Neural cell (in vitro differentiated cells): Measurements from ENCODE around the gene EFCAB8. TPM values are rescaled to one million over a fixed set of nuclear protein-coding genes. Genes with fewer than 3 reads are reported as not detected.

Experiments
- H2AFZ ChIP-seq: fragments of 200-600, 300-800 bp; sonication (generic), shearing (Covaris generic); 2 replicates; pipeline ENCODE4 v1.6.0; 2014; ENCODE audit warnings: low read depth, mild to moderate bottlenecking, antibody characterized with exemption, low read length, moderate library complexity
- H3F3A ChIP-seq: fragments of 200-600 bp; shearing (Covaris generic); 2 replicates; pipeline ENCODE4 v1.6.1; 2016; ENCODE audit warnings: mild to moderate bottlenecking, moderate library complexity, mixed read lengths, antibody characterized with exemption, low read length; ENCODE audit not compliant: insufficient read depth, poor library complexity, severe bottlenecking
- H3K27ac ChIP-seq: fragments of 200-600, 300-800 bp; sonication (generic), shearing (Covaris generic); 2 replicates; pipeline ENCODE4 v1.5.1; 2014; ENCODE audit warnings: mild to moderate bottlenecking, low read length, moderate library complexity
- H3K27me3 ChIP-seq: fragments of 300-800, 200-600 bp; sonication (generic), shearing (Covaris generic); 2 replicates; pipeline ENCODE4 v1.6.0; 2014; ENCODE audit warnings: mild to moderate bottlenecking, low read depth, low read length, moderate library complexity; ENCODE audit not compliant: insufficient read depth
- H3K36me3 ChIP-seq: fragments of 300-800, 200-600 bp; sonication (generic), shearing (Covaris generic); 2 replicates; pipeline ENCODE4 v1.5.1; 2014; ENCODE audit warnings: mild to moderate bottlenecking, antibody characterized with exemption, low read length, moderate library complexity; ENCODE audit not compliant: insufficient read depth
- H3K4me2 ChIP-seq: fragments of 300-800, 200-600 bp; sonication (generic), shearing (Covaris generic); 2 replicates; pipeline ENCODE4 v1.6.0; 2014; ENCODE audit warnings: mild to moderate bottlenecking, low read length
- H3K4me3 ChIP-seq: fragments of 300-800, 200-600 bp; sonication (generic), shearing (Covaris generic); 2 replicates; pipeline ENCODE4 v1.5.1; 2014; ENCODE audit warnings: mild to moderate bottlenecking, low read length, moderate library complexity
- H3K79me2 ChIP-seq: fragments of 200-600 bp; shearing (Covaris generic); replicated peaks from 2 replicates; pipeline ENCODE4 v1.6.0; 2014; ENCODE audit warnings: mild to moderate bottlenecking, low read length, moderate library complexity; ENCODE audit not compliant: insufficient read depth
- H3K9ac ChIP-seq: fragments of 300-800, 200-600 bp; sonication (generic), shearing (Covaris generic); 2 replicates; pipeline ENCODE4 v1.6.1; 2016; ENCODE audit warnings: mild to moderate bottlenecking, low read length, mixed read lengths
- H3K9me2 ChIP-seq: fragments of 200-600 bp; shearing (Covaris generic); 2 replicates; pipeline ENCODE4 v1.6.1; 2016; ENCODE audit warnings: mild to moderate bottlenecking, low read length, mixed read lengths; ENCODE audit not compliant: insufficient read depth
- H3K9me3 ChIP-seq: fragments of 200-600, 300-800 bp; sonication (generic), shearing (Covaris generic); 2 replicates; pipeline ENCODE4 v1.6.1; 2016; ENCODE audit warnings: mild to moderate bottlenecking, mixed run types, low read length, moderate library complexity, mixed read lengths
- H4K20me1 ChIP-seq: fragments of 200-600 bp; shearing (Covaris generic); 2 replicates; pipeline ENCODE4 v1.6.1; 2016; ENCODE audit warnings: mild to moderate bottlenecking, mixed run types; ENCODE audit not compliant: insufficient read depth
- CTCF ChIP-seq: fragments of 450-650 bp; IDR thresholded peaks from 2 replicates; pipeline ENCODE4 v1.5.1; 2014; ENCODE audit warnings: antibody characterized with exemption, mild to moderate bottlenecking, moderate library complexity; ENCODE audit not compliant: poor library complexity, severe bottlenecking
- EP300 ChIP-seq: fragments of 450-650 bp; conservative IDR thresholded peaks from 2 replicates; pipeline ENCODE4 v1.6.1; 2014; ENCODE audit warnings: antibody characterized with exemption, mild to moderate bottlenecking, moderate library complexity; ENCODE audit not compliant: poor library complexity, severe bottlenecking
- EZH2 ChIP-seq: fragments of 200-600, 300-800 bp; shearing (Covaris generic), sonication (generic); IDR thresholded peaks from 2 replicates; pipeline ENCODE4 v1.6.1; 2014; ENCODE audit warnings: antibody characterized with exemption, low read length, borderline replicate concordance, mild to moderate bottlenecking; ENCODE audit not compliant: insufficient read depth, poor library complexity, severe bottlenecking
- MXI1 ChIP-seq: fragments of 450-650 bp; conservative IDR thresholded peaks from 2 replicates; pipeline ENCODE4 v1.6.1; 2014; ENCODE audit warnings: antibody characterized with exemption, mild to moderate bottlenecking; ENCODE audit not compliant: poor library complexity, severe bottlenecking
- POLR2AphosphoS5 ChIP-seq: IDR thresholded peaks from 2 replicates; pipeline ENCODE4 v1.6.1; 2012
- RAD21 ChIP-seq: fragments of 450-650 bp; conservative IDR thresholded peaks from 2 replicates; pipeline ENCODE4 v1.6.1; 2014; ENCODE audit warnings: antibody characterized with exemption, mild to moderate bottlenecking, moderate library complexity
- SMC3 ChIP-seq: fragments of 450-650 bp; conservative IDR thresholded peaks from 2 replicates; pipeline ENCODE4 v1.6.1; 2014; ENCODE audit warnings: antibody characterized with exemption, mild to moderate bottlenecking, moderate library complexity; ENCODE audit not compliant: poor library complexity
- TAF1 ChIP-seq: IDR thresholded peaks from 2 replicates; pipeline ENCODE4 v1.6.1; 2012; ENCODE audit warnings: low read depth
- polyA plus RNA-seq: library from polyadenylated mRNA; depleted of rRNA; stranded (reverse); fragments of >200 nt; gene quantifications from 2 replicates; pipeline ENCODE4 v1.2.3, GENCODE V29; 2014
- TF ChIP-seq, protein P1 (sequence below): IDR thresholded peaks from 2 replicates; pipeline ENCODE4 v1.6.1; 2012; ENCODE audit warnings: borderline replicate concordance

Gene EFCAB8
- polyA plus RNA-seq, 1 donor from 2014 or later, result not detected

DNA sequence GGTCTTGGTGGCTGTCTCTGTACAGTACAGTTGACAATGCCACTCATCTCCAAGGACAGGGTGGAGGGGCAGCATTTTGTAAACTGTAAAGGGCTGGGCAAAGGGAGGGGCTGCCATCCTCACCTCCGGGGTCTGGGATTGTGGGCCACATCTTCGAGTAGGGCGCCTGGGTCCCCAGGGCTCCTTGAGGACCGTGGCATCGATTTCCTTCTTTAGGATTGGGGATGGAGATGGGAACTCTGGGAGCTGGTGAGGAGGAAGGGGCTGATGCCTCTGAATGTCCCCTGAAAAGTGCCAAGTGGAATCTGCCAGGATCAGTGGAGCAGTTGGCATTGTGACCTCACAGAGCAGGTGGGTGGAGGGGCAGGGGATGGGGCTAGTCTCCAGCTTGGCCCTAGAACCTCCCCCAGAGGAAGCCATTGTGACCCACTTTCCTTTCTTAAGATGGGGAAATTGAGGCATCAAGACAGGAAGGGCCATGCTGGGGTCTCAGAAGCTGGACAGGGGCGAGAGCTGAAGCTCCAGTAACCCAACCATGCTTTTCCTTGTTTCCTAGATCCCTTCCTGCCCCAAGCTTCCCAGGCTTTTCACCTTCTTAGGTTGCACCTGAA, 145.5 kb downstream of the EFCAB8 start, which contains the start of gene SUN5:
TSS of gene SUN5 (minus strand) at position 293 of the 611 bp plus-strand sequence. CDS start at position 200, 93 bp downstream.
- Histone ChIP-seq H3K27me3 (no peaks in the 10 kb centered on the region), H3K4me3 (no peak within 1 kb of the TSS), H3K4me2 (no peak within 1 kb of the TSS)

DNA sequence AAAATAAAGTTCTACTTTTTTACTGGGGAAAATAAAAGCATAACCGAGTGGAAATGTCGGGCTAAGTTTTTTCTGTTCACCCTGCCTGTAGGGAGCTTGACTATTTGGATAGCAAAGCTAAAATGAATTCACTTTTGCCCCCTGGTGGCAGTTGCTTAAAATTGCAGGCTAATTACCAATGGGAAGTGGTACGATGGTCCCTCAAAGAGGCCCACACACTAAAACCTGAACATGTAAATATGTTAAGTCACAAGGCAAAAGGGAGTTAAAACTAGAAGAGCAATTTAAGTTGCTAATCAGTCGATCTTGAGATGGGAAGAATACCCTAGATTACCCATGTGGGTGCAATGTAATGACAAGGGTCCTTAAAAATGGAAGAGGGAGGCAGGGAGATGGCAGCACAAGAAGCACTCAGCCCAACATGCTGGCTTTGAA, 146.4 kb downstream of the EFCAB8 start:
- Histone ChIP-seq H3K9me2 (no peaks in the 10 kb centered on the region), H3F3A (no peaks in the 10 kb centered on the region), H3K27me3 (no peaks in the 10 kb centered on the region), H3K4me3 (no peak overlapping the region), H3K27ac (no peak overlapping the region), H2AFZ (no peak overlapping the region), H3K9ac (no peak overlapping the region), H3K9me3 (peaks cover 3% of the 10 kb centered on the region), H3K79me2 (no peaks in the 10 kb centered on the region), H4K20me1 (no peaks in the 10 kb centered on the region), H3K36me3 (no peaks in the 10 kb centered on the region), H3K4me2 (no peak overlapping the region)
- no peak for TF ChIP-seq EZH2

More for the DNA sequence above, 145.5 kb downstream of the EFCAB8 start, which contains the start of gene SUN5:
- TF ChIP-seq CTCF (no peak), RAD21 (no peak), SMC3 (no peak), MXI1 (no peak)
- Histone ChIP-seq H3K36me3 (no peaks in the 10 kb centered on the region), H3K9me3 (peaks cover 3% of the 10 kb centered on the region), H3K9ac (no peak within 1 kb of the TSS), H3K27ac (no peak within 1 kb of the TSS), H4K20me1 (no peaks in the 10 kb centered on the region), H3F3A (no peaks in the 10 kb centered on the region), H3K9me2 (no peaks in the 10 kb centered on the region), H2AFZ (no peak within 1 kb of the TSS), H3K79me2 (no peaks in the 10 kb centered on the region)

DNA sequence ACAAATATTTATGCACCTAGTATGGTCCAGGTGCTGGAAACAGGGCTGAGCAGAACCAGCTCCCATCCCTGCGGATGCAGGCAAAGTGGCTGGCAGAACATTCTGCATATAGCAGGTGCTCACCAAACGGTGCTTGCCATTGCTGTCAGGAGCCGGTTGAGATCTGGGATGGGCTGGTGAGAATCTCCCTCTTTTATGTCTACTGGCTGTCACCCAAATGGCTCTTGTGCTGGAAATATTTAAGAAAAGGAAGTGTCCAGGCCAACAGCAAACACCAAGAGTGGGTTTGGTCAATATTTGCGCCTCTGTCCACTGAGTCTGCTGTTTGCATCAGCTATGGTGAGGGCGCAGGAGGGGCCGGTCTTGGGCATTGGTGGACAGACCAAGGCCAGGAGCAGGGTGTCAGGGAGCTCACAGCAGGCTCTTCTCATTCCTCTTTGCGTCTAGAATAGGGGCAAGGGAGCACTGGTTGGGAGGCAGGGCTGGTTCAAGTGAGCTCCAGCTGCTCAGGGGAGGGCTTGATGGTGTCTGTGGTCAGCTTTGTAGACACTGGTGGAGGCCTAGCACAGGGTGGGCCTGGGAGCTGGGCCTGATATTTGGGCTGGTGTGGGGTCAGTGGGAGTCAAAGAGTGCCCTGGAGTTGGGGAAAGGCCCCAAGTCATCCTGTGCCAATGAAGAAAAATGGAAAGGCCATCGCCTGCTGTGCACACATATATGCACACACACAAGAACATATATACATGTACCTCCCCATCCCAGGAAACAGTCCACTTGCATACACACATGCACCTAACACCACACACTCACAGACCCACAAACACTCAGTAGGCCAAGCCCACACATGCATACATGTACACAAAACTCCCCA, 147.4 kb downstream of the EFCAB8 start:
- Histone ChIP-seq H3K27me3 (no peaks in the 10 kb centered on the region), H3K36me3 (no peaks in the 10 kb centered on the region), H3K27ac (no peak overlapping the region), H4K20me1 (no peaks in the 10 kb centered on the region), H3K9me3 (peaks cover 3% of the 10 kb centered on the region), H2AFZ (no peak overlapping the region), H3F3A (no peaks in the 10 kb centered on the region), H3K9ac (no peak overlapping the region), H3K4me3 (no peak overlapping the region), H3K9me2 (no peaks in the 10 kb centered on the region), H3K4me2 (no peak overlapping the region), H3K79me2 (no peaks in the 10 kb centered on the region)
- TF ChIP-seq MXI1 (no peak), RAD21 (no peak), TAF1 (no peak), CTCF (no peak), EZH2 (no peak), EP300 (no peak), POLR2AphosphoS5 (no peak), SMC3 (no peak)
- TF ChIP-seq, protein P1, sequence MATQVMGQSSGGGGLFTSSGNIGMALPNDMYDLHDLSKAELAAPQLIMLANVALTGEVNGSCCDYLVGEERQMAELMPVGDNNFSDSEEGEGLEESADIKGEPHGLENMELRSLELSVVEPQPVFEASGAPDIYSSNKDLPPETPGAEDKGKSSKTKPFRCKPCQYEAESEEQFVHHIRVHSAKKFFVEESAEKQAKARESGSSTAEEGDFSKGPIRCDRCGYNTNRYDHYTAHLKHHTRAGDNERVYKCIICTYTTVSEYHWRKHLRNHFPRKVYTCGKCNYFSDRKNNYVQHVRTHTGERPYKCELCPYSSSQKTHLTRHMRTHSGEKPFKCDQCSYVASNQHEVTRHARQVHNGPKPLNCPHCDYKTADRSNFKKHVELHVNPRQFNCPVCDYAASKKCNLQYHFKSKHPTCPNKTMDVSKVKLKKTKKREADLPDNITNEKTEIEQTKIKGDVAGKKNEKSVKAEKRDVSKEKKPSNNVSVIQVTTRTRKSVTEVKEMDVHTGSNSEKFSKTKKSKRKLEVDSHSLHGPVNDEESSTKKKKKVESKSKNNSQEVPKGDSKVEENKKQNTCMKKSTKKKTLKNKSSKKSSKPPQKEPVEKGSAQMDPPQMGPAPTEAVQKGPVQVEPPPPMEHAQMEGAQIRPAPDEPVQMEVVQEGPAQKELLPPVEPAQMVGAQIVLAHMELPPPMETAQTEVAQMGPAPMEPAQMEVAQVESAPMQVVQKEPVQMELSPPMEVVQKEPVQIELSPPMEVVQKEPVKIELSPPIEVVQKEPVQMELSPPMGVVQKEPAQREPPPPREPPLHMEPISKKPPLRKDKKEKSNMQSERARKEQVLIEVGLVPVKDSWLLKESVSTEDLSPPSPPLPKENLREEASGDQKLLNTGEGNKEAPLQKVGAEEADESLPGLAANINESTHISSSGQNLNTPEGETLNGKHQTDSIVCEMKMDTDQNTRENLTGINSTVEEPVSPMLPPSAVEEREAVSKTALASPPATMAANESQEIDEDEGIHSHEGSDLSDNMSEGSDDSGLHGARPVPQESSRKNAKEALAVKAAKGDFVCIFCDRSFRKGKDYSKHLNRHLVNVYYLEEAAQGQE, result no peak
